DMS153 treated with DMSO at 0.1 percent for 48 hours (cell line): ENCODE data around the gene SLC35A2.
A peak's percentile ranks its signal among the peaks of the same experiment; 100 is the strongest.

Source experiments
- DNase-seq: peaks from one replicate; lab custom pipeline; 2025; ENCODE audit not compliant: unreplicated experiment; lab: John Stamatoyannopoulos, UW

The SLC35A2 gene

GRCh38 chrX:48927736-48928382 lies 16.4 kb upstream of the SLC35A2 start:
- DNase-seq = no peak

- no peak for DNase-seq
These were observed 15.7 kb upstream of the SLC35A2 start for GRCh38 chrX:48927123-48927522.

- no peak for DNase-seq
These were observed 12.8 kb upstream of the SLC35A2 start for GRCh38 chrX:48924270-48924669.

- no peak for DNase-seq
These were observed 12.3 kb upstream of the SLC35A2 start for GRCh38 chrX:48923771-48924170.

GRCh38 chrX:48920718-48921104 lies 9.3 kb upstream of the SLC35A2 start:
- no peak for DNase-seq

- DNase-seq = no peak
These were observed 8.7 kb upstream of the SLC35A2 start for GRCh38 chrX:48919947-48920717.

GRCh38 chrX:48919360-48919841 lies 8.0 kb upstream of the SLC35A2 start:
- no peak for DNase-seq

- peak; percentile 80 for DNase-seq
These were observed 7.3 kb upstream of the SLC35A2 start, which contains the start of gene PIM2 for GRCh38 chrX:48918643-48919340. TSS of gene PIM2 (minus strand) at chrX:48919024. CDS start at chrX:48918834, 190 bp downstream.

GRCh38 chrX:48918301-48918642 lies 6.8 kb upstream of the SLC35A2 start:
- peak; percentile 6 for DNase-seq

- DNase-seq = peak; percentile 55
These were observed 5.9 kb upstream of the SLC35A2 start for GRCh38 chrX:48917139-48918001.

- DNase-seq = no peak
These were observed 3.4 kb upstream of the SLC35A2 start for GRCh38 chrX:48914593-48915493.

- DNase-seq = no peak
These were observed 2.3 kb upstream of the SLC35A2 start for GRCh38 chrX:48913605-48914366.

GRCh38 chrX:48910926-48911411 lies 477 bp downstream of the SLC35A2 start:
- DNase-seq = no peak

- DNase-seq = no peak
These were observed 1.6 kb downstream of the SLC35A2 start for GRCh38 chrX:48909703-48910294.

- no peak for DNase-seq
These were observed 2.8 kb downstream of the SLC35A2 start for GRCh38 chrX:48908600-48908999.

- no peak for DNase-seq
These were observed 6.2 kb downstream of the SLC35A2 start for GRCh38 chrX:48905090-48905790.

- DNase-seq = no peak
These were observed 6.8 kb downstream of the SLC35A2 start for GRCh38 chrX:48904626-48905025.

GRCh38 chrX:48904180-48904579 lies 7.3 kb downstream of the SLC35A2 start:
- no peak for DNase-seq
